HCT116 (cell line): ENCODE results near the gene SMCO4. TPM values are rescaled to one million over a fixed set of nuclear protein-coding genes. Genes with fewer than 3 reads are reported as not detected.

Source experiments
- ATAC-seq: fragments of 200-7000 bp; cut with Tn5 transposase; 2 replicates; pipeline ENCODE4 v1.9.1; 2020; ENCODE audit warnings: mild to moderate bottlenecking, moderate library complexity
- BruUV-seq: library from RNA; stranded (reverse); fragments of 400-500 nt; replicated peaks from 2 replicates; lab custom pipeline; 2021; lab: Mats Ljungman, UMichigan
- CTCF ChIA-PET: fragments of 300-600 bp; sonication (Branson Sonifier 250); formaldehyde crosslinking; loops from one replicate; lab custom pipeline; 2021; ENCODE audit warnings: antibody characterized with exemption; lab: Charles Lee
- POLR2A ChIA-PET: fragments of 300-600, 350-600 bp; sonication (Branson Sonifier 250); formaldehyde crosslinking; loops from one replicate; lab custom pipeline; 2021; ENCODE audit warnings: antibody characterized with exemption; lab: Charles Lee
- RAD21 ChIA-PET, 2 experiments: fragments of 300-600 bp; sonication (Branson Sonifier 250); formaldehyde crosslinking; loops; one replicate each; lab custom pipeline; 2023; ENCODE audit warnings: low total read pairs in 2 of 2; ENCODE audit not compliant: uncharacterized antibody in 2 of 2, unreplicated experiment in 2 of 2, low non-redundant PET in 1 of 2; lab: Charles Lee
- DNase-seq: peaks from one replicate; pipeline ENCODE4 v3.0.0-alpha.2; 2010; ENCODE audit warnings: low read depth, low spot score
- H2AFZ ChIP-seq: fragments of 200-600 bp; shearing (Covaris generic), sonication (generic); 2 replicates; pipeline ENCODE4 v1.6.1; 2017; ENCODE audit warnings: low read depth, mixed run types, mixed read lengths, antibody characterized with exemption, low read length; ENCODE audit not compliant: poor library complexity, severe bottlenecking
- H3K27ac ChIP-seq: 2 replicates; pipeline ENCODE4 v1.5.1; 2012; ENCODE audit warnings: low read depth, low read length
- H3K27me3 ChIP-seq: fragments of 200-600 bp; sonication (generic); 2 replicates; pipeline ENCODE4 v1.6.1; 2016; ENCODE audit warnings: mixed run types, low read length, mixed read lengths; ENCODE audit not compliant: insufficient read depth
- H3K36me3 ChIP-seq, 2 experiments: fragments of 200-500 bp in 1 of 2; fragments of 200-600 bp in 1 of 2; sonication (Bioruptor generic) in 1 of 2; sonication (generic) in 1 of 2; 2 replicates each; pipeline versions ENCODE4 v1.5.1 to v1.6.1; 2014 to 2016; ENCODE audit warnings: low read length in 2 of 2, inconsistent platforms in 1 of 2, mixed read lengths in 1 of 2, mixed run types in 1 of 2; ENCODE audit not compliant: insufficient read depth in 2 of 2, control insufficient read depth in 1 of 2
- H3K4me1 ChIP-seq, 2 experiments: fragments of 200-600 bp in 1 of 2; sonication (generic) in 1 of 2; 2 replicates each; pipeline versions ENCODE4 v1.5.1 to v1.6.1; 2012 to 2017; ENCODE audit warnings: low read length in 2 of 2, inconsistent platforms in 1 of 2, mild to moderate bottlenecking in 1 of 2, mixed read lengths in 1 of 2, mixed run types in 1 of 2, moderate library complexity in 1 of 2; ENCODE audit not compliant: insufficient read depth in 2 of 2, control insufficient read depth in 1 of 2
- H3K4me2 ChIP-seq: fragments of 200-600 bp; sonication (generic); 2 replicates; pipeline ENCODE4 v1.6.1; 2017; ENCODE audit warnings: mixed run types, low read length, mixed read lengths
- H3K4me3 ChIP-seq, 2 experiments: fragments of 200-600 bp in 1 of 2; sonication (generic) in 1 of 2; replicated peaks in 1 of 2; 2 replicates each; pipeline ENCODE4 v1.5.1; 2011 to 2016; ENCODE audit warnings: low read length in 2 of 2, control low read depth in 1 of 2, low read depth in 1 of 2, mild to moderate bottlenecking in 1 of 2, mixed read lengths in 1 of 2, mixed run types in 1 of 2
- H3K79me2 ChIP-seq: fragments of 200-600 bp; sonication (generic); 2 replicates; pipeline ENCODE4 v1.6.1; 2017; ENCODE audit warnings: mild to moderate bottlenecking, mixed run types, low read length, moderate library complexity, mixed read lengths; ENCODE audit not compliant: insufficient read depth
- H3K9ac ChIP-seq: fragments of 200-600 bp; sonication (generic); 2 replicates; pipeline ENCODE4 v1.6.1; 2016; ENCODE audit warnings: low read length, mixed read lengths
- H3K9me2 ChIP-seq: fragments of 200-600 bp; sonication (generic), shearing (Covaris generic); 2 replicates; pipeline ENCODE4 v1.6.1; 2017; ENCODE audit warnings: mixed run types, mild to moderate bottlenecking, moderate library complexity; ENCODE audit not compliant: insufficient read depth
- H3K9me3 ChIP-seq, 2 experiments: fragments of 200-500 bp in 1 of 2; fragments of 200-600 bp in 1 of 2; sonication (Bioruptor generic) in 1 of 2; sonication (generic) in 1 of 2; 2 replicates each; pipeline ENCODE4 v1.6.1; 2014 to 2017; ENCODE audit warnings: low read length in 2 of 2, mixed read lengths in 2 of 2, inconsistent platforms in 1 of 2, low read depth in 1 of 2, mild to moderate bottlenecking in 1 of 2, mixed run types in 1 of 2, moderate library complexity in 1 of 2; ENCODE audit not compliant: control insufficient read depth in 1 of 2, insufficient read depth in 1 of 2
- H4K20me1 ChIP-seq: fragments of 200-600 bp; sonication (generic), shearing (Covaris generic); 2 replicates; pipeline ENCODE4 v1.6.1; 2017; ENCODE audit warnings: mixed run types, mild to moderate bottlenecking, moderate library complexity; ENCODE audit not compliant: insufficient read depth
- CBX3 ChIP-seq: IDR thresholded peaks from 2 replicates; pipeline ENCODE4 v1.6.1; 2012; ENCODE audit warnings: low read depth
- ELF1 ChIP-seq: IDR thresholded peaks from 2 replicates; pipeline ENCODE4 v1.6.1; 2012; ENCODE audit warnings: low read depth, borderline replicate concordance
- EZH2 ChIP-seq: fragments of 200-600 bp; sonication (generic); IDR thresholded peaks from 2 replicates; pipeline ENCODE4 v1.6.1; 2017; ENCODE audit warnings: antibody characterized with exemption, mixed run types
- JUND ChIP-seq: IDR thresholded peaks from 2 replicates; pipeline ENCODE4 v1.6.1; 2012
- POLR2A ChIP-seq: IDR thresholded peaks from 2 replicates; pipeline ENCODE4 v1.7.0; 2011; ENCODE audit warnings: borderline replicate concordance; ENCODE audit not compliant: insufficient read depth, insufficient read length; ENCODE audit errors: extremely low read depth
- RAD21 ChIP-seq: IDR thresholded peaks from 2 replicates; pipeline ENCODE4 v1.6.1; 2012; ENCODE audit warnings: low read depth, mild to moderate bottlenecking
- SIN3A ChIP-seq: IDR thresholded peaks from 2 replicates; pipeline ENCODE4 v1.6.1; 2012; ENCODE audit warnings: low read depth
- SP1 ChIP-seq: IDR thresholded peaks from 2 replicates; pipeline ENCODE4 v1.6.1; 2012; ENCODE audit warnings: low read depth
- SRF ChIP-seq: IDR thresholded peaks from 2 replicates; pipeline ENCODE4 v1.6.1; 2012; ENCODE audit warnings: low read depth
- YY1 ChIP-seq: IDR thresholded peaks from 2 replicates; pipeline ENCODE4 v1.6.1; 2011; ENCODE audit warnings: low read length, low read depth, moderate library complexity, mild to moderate bottlenecking; ENCODE audit not compliant: insufficient replicate concordance; ENCODE audit errors: extremely low read depth
- ZFX ChIP-seq: fragments of 450-650 bp; IDR thresholded peaks from 2 replicates; pipeline ENCODE4 v1.6.1; 2017
- ZNF274 ChIP-seq: fragments of 200-500 bp; sonication (Bioruptor generic); IDR thresholded peaks from 2 replicates; pipeline ENCODE4 v1.6.1; 2014; ENCODE audit warnings: mild to moderate bottlenecking, low read depth, low read length, inconsistent platforms
- intact Hi-C: fragments of 100-400 bp; cut with micrococcal nuclease; formaldehyde crosslinking; loops from 2 replicates; pipeline ENCODE4 v1.10.0; 2022
- total RNA-seq: library from RNA; stranded (reverse); gene quantifications from one replicate; pipeline ENCODE4 v1.2.1, GENCODE V29; 2021; ENCODE audit not compliant: unreplicated experiment
- TF ChIP-seq, protein P1 (sequence below): IDR thresholded peaks from 2 replicates; pipeline ENCODE4 v1.6.1; 2012
- TF ChIP-seq, protein P2 (sequence below): IDR thresholded peaks from 2 replicates; pipeline ENCODE4 v1.6.1; 2012; ENCODE audit warnings: low read depth
- TF ChIP-seq, protein P3 (sequence below), 3 experiments: fragments of 200-600 bp in 1 of 3; sonication (generic) in 1 of 3; IDR thresholded peaks in 2 of 3; conservative IDR thresholded peaks in 1 of 3; 2 replicates each; pipeline ENCODE4 v1.5.1; 2012 to 2017; ENCODE audit warnings: low read depth in 2 of 3, low read length in 2 of 3, antibody characterized with exemption in 1 of 3, borderline replicate concordance in 1 of 3, control low read depth in 1 of 3, mild to moderate bottlenecking in 1 of 3, mixed read lengths in 1 of 3, mixed run types in 1 of 3, moderate library complexity in 1 of 3; ENCODE audit not compliant: insufficient read depth in 1 of 3

Gene SMCO4
- total RNA-seq, 1 experiment from 2014 or later: 23.1 TPM

DNA sequence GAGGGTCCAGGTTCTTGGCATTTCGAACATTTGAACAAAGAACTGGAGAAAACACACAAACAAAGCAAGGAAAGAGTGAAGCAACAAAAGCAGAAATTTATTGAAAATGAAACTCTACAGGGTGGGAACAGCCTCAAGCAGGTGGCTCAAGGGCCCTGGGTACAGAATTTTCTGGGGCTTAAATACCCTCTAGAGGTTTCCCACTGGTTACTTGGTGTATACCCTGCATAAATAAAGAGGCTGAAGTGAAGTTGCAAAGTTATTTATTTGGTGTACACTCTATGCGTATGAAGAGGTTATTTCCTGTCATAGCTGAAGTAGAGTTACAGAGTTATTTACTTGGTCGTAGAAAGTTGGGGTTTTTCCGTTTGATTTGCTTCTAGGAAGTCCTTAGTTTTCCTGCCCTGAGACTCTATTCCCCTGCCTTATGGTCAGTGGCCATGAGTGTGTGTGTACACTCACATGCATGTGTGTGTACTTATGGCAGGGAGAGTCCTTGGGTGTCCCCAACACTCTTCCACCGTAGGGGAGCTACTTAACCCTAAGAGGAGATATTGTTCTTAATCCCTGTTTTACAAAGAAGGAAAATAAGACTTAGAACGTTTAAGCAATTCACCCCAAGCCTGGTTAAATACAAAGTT is 5.6 kb upstream of the SMCO4 start:
- ChIA-PET POLR2A (no interaction called here), RAD21 (no interaction called here), CTCF (no interaction called here)
- Histone ChIP-seq H4K20me1 (no peaks in the 10 kb centered on the region), H3K27me3 (no peaks in the 10 kb centered on the region), H3K4me3 (no peak overlapping the region), H3K9me2 (no peaks in the 10 kb centered on the region), H2AFZ (no peak overlapping the region), H3K9ac (no peak overlapping the region), H3K36me3 (no peaks in the 10 kb centered on the region), H3K27ac (no peak overlapping the region), H3K9me3 (no peaks in the 10 kb centered on the region), H3K79me2 (no peaks in the 10 kb centered on the region), H3K4me1 (peaks cover 6 to 10% of the 10 kb centered on the region in 2 experiments; a peak in 3 of 4 replicates), H3K4me2 (no peak overlapping the region)
- intact Hi-C loops: no loop called here
- BruUV-seq: no TSS peak
- no peak for DNase-seq
- ATAC-seq: no peak
- TF ChIP-seq ZNF274 (no peak), YY1 (no peak), SP1 (no peak), CBX3 (no peak), SIN3A (no peak)
- TF ChIP-seq, protein P1, sequence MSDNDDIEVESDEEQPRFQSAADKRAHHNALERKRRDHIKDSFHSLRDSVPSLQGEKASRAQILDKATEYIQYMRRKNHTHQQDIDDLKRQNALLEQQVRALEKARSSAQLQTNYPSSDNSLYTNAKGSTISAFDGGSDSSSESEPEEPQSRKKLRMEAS: no peak
- TF ChIP-seq, all 23 proteins: peak for 0

DNA sequence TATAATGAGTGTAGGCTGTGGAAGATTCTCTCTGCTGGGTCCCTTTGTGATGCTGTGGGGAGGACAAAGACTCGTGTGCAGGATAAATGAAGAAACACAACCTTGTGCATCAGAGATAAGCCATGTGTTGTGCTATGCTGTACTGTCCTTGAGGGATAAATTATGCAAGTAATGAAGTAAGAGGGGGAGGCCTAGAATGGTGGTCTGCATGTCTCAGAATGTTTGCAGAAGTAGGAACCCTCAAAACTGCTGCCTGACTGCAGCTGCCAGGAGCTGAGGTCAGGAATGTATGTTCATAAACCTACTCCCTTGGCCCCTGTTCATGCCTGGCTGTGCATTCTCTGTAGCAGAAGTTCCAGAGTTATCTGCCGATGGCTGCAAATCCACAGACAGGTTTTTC is 4.6 kb upstream of the SMCO4 start:
- Histone ChIP-seq H3K9ac (no peak overlapping the region), H3K4me1 (peaks cover 8 to 14% of the 10 kb centered on the region in 2 experiments; a peak in 3 of 4 replicates), H3K27ac (no peak overlapping the region), H4K20me1 (no peaks in the 10 kb centered on the region), H2AFZ (no peak overlapping the region), H3K9me3 (no peaks in the 10 kb centered on the region), H3K79me2 (no peaks in the 10 kb centered on the region), H3K36me3 (no peaks in the 10 kb centered on the region), H3K4me3 (no peak overlapping the region), H3K4me2 (no peak overlapping the region), H3K9me2 (no peaks in the 10 kb centered on the region), H3K27me3 (no peaks in the 10 kb centered on the region)
- ATAC-seq (no peak), DNase-seq (no peak)
- ChIA-PET POLR2A (no interaction called here), RAD21 (no interaction called here), CTCF (no interaction called here)
- no TSS peak for BruUV-seq
- intact Hi-C loops: no loop called here
- TF ChIP-seq POLR2A: no peak
- no peak for TF ChIP-seq SP1
- TF ChIP-seq, protein P2, sequence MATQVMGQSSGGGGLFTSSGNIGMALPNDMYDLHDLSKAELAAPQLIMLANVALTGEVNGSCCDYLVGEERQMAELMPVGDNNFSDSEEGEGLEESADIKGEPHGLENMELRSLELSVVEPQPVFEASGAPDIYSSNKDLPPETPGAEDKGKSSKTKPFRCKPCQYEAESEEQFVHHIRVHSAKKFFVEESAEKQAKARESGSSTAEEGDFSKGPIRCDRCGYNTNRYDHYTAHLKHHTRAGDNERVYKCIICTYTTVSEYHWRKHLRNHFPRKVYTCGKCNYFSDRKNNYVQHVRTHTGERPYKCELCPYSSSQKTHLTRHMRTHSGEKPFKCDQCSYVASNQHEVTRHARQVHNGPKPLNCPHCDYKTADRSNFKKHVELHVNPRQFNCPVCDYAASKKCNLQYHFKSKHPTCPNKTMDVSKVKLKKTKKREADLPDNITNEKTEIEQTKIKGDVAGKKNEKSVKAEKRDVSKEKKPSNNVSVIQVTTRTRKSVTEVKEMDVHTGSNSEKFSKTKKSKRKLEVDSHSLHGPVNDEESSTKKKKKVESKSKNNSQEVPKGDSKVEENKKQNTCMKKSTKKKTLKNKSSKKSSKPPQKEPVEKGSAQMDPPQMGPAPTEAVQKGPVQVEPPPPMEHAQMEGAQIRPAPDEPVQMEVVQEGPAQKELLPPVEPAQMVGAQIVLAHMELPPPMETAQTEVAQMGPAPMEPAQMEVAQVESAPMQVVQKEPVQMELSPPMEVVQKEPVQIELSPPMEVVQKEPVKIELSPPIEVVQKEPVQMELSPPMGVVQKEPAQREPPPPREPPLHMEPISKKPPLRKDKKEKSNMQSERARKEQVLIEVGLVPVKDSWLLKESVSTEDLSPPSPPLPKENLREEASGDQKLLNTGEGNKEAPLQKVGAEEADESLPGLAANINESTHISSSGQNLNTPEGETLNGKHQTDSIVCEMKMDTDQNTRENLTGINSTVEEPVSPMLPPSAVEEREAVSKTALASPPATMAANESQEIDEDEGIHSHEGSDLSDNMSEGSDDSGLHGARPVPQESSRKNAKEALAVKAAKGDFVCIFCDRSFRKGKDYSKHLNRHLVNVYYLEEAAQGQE: no peak
- TF ChIP-seq ELF1: no peak
- no peak for TF ChIP-seq EZH2
- TF ChIP-seq, protein P1: no peak
- no peak for TF ChIP-seq CBX3
- TF ChIP-seq, protein P3, sequence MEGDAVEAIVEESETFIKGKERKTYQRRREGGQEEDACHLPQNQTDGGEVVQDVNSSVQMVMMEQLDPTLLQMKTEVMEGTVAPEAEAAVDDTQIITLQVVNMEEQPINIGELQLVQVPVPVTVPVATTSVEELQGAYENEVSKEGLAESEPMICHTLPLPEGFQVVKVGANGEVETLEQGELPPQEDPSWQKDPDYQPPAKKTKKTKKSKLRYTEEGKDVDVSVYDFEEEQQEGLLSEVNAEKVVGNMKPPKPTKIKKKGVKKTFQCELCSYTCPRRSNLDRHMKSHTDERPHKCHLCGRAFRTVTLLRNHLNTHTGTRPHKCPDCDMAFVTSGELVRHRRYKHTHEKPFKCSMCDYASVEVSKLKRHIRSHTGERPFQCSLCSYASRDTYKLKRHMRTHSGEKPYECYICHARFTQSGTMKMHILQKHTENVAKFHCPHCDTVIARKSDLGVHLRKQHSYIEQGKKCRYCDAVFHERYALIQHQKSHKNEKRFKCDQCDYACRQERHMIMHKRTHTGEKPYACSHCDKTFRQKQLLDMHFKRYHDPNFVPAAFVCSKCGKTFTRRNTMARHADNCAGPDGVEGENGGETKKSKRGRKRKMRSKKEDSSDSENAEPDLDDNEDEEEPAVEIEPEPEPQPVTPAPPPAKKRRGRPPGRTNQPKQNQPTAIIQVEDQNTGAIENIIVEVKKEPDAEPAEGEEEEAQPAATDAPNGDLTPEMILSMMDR (IDR thresholded peaks at IDR 0.05 in 2 of 3, conservative IDR thresholded peaks at IDR 0.05 in 1 of 3; ENCODE audit: borderline replicate concordance in 1 of 3, insufficient read depth in 1 of 3, low read depth in 2 of 3, low read length in 2 of 3): no peak
- TF ChIP-seq JUND: no peak
- TF ChIP-seq SRF: no peak
- TF ChIP-seq RAD21: no peak
- no peak for TF ChIP-seq ZFX
